ENCODE data around the gene C5orf58. TPM values are rescaled to one million over a fixed set of nuclear protein-coding genes. Genes with fewer than 3 reads are reported as not detected.

The C5orf58 gene
- total and polyA plus RNA-seq, 10 of the 15 experiments (the other 5 are each of a cell fraction or from before 2014, with no cell fraction given) = 0.13 to 0.27 (median 0.26) TPM; not detected in 7

DNA sequence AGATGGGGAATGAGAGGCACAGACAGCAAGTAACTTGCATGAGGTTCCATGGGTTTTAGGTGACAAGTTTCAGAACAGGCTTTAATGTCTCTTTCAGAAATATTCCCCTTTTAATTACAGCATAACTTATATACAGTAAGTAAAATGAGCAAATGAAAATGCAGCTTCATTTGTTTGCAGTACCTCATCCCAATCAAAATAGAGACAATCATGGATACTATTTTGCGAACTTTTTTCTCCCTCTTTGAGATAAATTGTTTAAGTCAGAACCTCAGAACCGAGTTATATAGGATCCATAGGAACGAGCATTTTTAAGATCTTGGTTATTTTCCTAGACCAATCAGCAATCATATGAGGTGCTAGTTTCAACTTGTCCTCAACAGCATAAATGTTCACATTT, 61.3 kb downstream of the C5orf58 start:
- SMC1A ChIA-PET (ENCODE audit: uncharacterized antibody, unreplicated experiment) = interaction anchor here (1.2 to 23.0 kb wide), 14 partner anchors 8 to 101 kb away, joined by 3 to 451 read pairs (median 29); no protein-coding TSS in a partner anchor
- no peaks in the 10 kb centered on the region for H3K27me3 ChIP-seq (replicated peaks in 1 of 2; ENCODE audit: control insufficient read depth in 2 of 2, insufficient read depth in 2 of 2, low read length in 1 of 2)
- CTCF ChIA-PET = interaction anchor here (1.0 to 11.3 kb wide), 15 partner anchors 8 to 127 kb away, joined by 3 to 139 read pairs (median 11); no protein-coding TSS in a partner anchor
- no peak overlapping the region for H3K27ac ChIP-seq (ENCODE audit: control insufficient read depth, insufficient read depth)
- TF ChIP-seq EGR1 (IDR thresholded peaks at IDR 0.05; ENCODE audit: borderline replicate concordance in 1 of 2, low read depth in 2 of 2, low read length in 2 of 2) (no peak), CHD2 (IDR thresholded peaks at IDR 0.05; ENCODE audit: borderline replicate concordance, low read depth, low read length) (no peak), SMARCA5 (IDR thresholded peaks at IDR 0.05) (no peak), STAT1 (conservative IDR thresholded peaks at IDR 0.05) (no peak), SMAD1 (IDR thresholded peaks at IDR 0.05; ENCODE audit: low read depth, partially characterized antibody) (no peak), RFX5 (IDR thresholded peaks at IDR 0.05; ENCODE audit: low read depth, low read length) (no peak), ESRRA (IDR thresholded peaks at IDR 0.05; ENCODE audit: low read length) (no peak), HDGF (IDR thresholded peaks at IDR 0.05) (no peak), TCF7 (IDR thresholded peaks at IDR 0.05; ENCODE audit: borderline replicate concordance) (no peak), FOXM1 (IDR thresholded peaks at IDR 0.05; ENCODE audit: low read depth, low read length) (no peak), PML (IDR thresholded peaks at IDR 0.05; ENCODE audit: low read length) (no peak), RB1 (IDR thresholded peaks at IDR 0.05; ENCODE audit: borderline replicate concordance) (no peak)
- TF ChIP-seq, protein P1, sequence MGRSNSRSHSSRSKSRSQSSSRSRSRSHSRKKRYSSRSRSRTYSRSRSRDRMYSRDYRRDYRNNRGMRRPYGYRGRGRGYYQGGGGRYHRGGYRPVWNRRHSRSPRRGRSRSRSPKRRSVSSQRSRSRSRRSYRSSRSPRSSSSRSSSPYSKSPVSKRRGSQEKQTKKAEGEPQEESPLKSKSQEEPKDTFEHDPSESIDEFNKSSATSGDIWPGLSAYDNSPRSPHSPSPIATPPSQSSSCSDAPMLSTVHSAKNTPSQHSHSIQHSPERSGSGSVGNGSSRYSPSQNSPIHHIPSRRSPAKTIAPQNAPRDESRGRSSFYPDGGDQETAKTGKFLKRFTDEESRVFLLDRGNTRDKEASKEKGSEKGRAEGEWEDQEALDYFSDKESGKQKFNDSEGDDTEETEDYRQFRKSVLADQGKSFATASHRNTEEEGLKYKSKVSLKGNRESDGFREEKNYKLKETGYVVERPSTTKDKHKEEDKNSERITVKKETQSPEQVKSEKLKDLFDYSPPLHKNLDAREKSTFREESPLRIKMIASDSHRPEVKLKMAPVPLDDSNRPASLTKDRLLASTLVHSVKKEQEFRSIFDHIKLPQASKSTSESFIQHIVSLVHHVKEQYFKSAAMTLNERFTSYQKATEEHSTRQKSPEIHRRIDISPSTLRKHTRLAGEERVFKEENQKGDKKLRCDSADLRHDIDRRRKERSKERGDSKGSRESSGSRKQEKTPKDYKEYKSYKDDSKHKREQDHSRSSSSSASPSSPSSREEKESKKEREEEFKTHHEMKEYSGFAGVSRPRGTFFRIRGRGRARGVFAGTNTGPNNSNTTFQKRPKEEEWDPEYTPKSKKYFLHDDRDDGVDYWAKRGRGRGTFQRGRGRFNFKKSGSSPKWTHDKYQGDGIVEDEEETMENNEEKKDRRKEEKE (IDR thresholded peaks at IDR 0.05) = no peak
- TF ChIP-seq, protein P2, sequence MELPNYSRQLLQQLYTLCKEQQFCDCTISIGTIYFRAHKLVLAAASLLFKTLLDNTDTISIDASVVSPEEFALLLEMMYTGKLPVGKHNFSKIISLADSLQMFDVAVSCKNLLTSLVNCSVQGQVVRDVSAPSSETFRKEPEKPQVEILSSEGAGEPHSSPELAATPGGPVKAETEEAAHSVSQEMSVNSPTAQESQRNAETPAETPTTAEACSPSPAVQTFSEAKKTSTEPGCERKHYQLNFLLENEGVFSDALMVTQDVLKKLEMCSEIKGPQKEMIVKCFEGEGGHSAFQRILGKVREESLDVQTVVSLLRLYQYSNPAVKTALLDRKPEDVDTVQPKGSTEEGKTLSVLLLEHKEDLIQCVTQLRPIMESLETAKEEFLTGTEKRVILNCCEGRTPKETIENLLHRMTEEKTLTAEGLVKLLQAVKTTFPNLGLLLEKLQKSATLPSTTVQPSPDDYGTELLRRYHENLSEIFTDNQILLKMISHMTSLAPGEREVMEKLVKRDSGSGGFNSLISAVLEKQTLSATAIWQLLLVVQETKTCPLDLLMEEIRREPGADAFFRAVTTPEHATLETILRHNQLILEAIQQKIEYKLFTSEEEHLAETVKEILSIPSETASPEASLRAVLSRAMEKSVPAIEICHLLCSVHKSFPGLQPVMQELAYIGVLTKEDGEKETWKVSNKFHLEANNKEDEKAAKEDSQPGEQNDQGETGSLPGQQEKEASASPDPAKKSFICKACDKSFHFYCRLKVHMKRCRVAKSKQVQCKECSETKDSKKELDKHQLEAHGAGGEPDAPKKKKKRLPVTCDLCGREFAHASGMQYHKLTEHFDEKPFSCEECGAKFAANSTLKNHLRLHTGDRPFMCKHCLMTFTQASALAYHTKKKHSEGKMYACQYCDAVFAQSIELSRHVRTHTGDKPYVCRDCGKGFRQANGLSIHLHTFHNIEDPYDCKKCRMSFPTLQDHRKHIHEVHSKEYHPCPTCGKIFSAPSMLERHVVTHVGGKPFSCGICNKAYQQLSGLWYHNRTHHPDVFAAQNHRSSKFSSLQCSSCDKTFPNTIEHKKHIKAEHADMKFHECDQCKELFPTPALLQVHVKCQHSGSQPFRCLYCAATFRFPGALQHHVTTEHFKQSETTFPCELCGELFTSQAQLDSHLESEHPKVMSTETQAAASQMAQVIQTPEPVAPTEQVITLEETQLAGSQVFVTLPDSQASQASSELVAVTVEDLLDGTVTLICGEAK (IDR thresholded peaks at IDR 0.05; ENCODE audit: borderline replicate concordance) = no peak
- TF ChIP-seq, protein P3, sequence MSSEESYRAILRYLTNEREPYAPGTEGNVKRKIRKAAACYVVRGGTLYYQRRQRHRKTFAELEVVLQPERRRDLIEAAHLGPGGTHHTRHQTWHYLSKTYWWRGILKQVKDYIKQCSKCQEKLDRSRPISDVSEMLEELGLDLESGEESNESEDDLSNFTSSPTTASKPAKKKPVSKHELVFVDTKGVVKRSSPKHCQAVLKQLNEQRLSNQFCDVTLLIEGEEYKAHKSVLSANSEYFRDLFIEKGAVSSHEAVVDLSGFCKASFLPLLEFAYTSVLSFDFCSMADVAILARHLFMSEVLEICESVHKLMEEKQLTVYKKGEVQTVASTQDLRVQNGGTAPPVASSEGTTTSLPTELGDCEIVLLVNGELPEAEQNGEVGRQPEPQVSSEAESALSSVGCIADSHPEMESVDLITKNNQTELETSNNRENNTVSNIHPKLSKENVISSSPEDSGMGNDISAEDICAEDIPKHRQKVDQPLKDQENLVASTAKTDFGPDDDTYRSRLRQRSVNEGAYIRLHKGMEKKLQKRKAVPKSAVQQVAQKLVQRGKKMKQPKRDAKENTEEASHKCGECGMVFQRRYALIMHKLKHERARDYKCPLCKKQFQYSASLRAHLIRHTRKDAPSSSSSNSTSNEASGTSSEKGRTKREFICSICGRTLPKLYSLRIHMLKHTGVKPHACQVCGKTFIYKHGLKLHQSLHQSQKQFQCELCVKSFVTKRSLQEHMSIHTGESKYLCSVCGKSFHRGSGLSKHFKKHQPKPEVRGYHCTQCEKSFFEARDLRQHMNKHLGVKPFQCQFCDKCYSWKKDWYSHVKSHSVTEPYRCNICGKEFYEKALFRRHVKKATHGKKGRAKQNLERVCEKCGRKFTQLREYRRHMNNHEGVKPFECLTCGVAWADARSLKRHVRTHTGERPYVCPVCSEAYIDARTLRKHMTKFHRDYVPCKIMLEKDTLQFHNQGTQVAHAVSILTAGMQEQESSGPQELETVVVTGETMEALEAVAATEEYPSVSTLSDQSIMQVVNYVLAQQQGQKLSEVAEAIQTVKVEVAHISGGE (CRISPR knock-in tag; IDR thresholded peaks at IDR 0.05) = no peak
- peaks cover 7% of the 10 kb centered on the region in 2 experiments; a peak in 3 of 4 replicates for H3K36me3 ChIP-seq (ENCODE audit: control insufficient read depth in 2 of 2, insufficient read depth in 2 of 2, low read length in 1 of 2)
- 92% methylated on average over 3 of the region's 3 CpGs for WGBS (ENCODE audit: insufficient coverage, insufficient replicate concordance, low lambda C conversion rate, missing lambda C conversion rate)
- FAIRE-seq (no peak), DNase-seq (ENCODE audit: low read depth, low spot score) (no peak), ATAC-seq (no peak)
- H3K9ac ChIP-seq (ENCODE audit: control insufficient read depth, insufficient read depth, low read length) = no peak overlapping the region
- no TSS peak for BruUV-seq (replicated peaks)
- in situ Hi-C loops (cut with MboI) (no loop called here), intact Hi-C loops (cut with micrococcal nuclease; ENCODE audit: unreplicated experiment) (no loop called here)
- no peaks in the 10 kb centered on the region; the same call in 1 of the 3 replicates for H3K9me3 ChIP-seq (replicated peaks; ENCODE audit: control insufficient read depth, insufficient read depth, low read length)
- peaks cover 33% of the 10 kb centered on the region for H3K79me2 ChIP-seq (ENCODE audit: control insufficient read depth, insufficient read depth, low read length)
- peaks cover 21% of the 10 kb centered on the region for H3K4me1 ChIP-seq (ENCODE audit: control insufficient read depth, insufficient read depth, low read length)
- peak overlapping the region; percentile 81 for H3K4me2 ChIP-seq (ENCODE audit: control insufficient read depth, insufficient read depth)
- POLR2A ChIA-PET = interaction anchor here (0.7 to 11.9 kb wide), 11 partner anchors 10 to 94 kb away, joined by 3 to 169 read pairs (median 14); no protein-coding TSS in a partner anchor
- H2AFZ ChIP-seq (ENCODE audit: control insufficient read depth, low read depth, low read length) = no peak overlapping the region
- RAD21 ChIA-PET (ENCODE audit: unreplicated experiment) = interaction anchor here (0.6 to 13.4 kb wide), 11 partner anchors 9 to 1630 kb away, joined by 3 to 274 read pairs (median 68); partner anchors contain the start of gene KCNMB1
- H3K4me3 ChIP-seq = peak overlapping the region; percentile 77
- H4K20me1 ChIP-seq (ENCODE audit: control insufficient read depth, insufficient read depth) = no peaks in the 10 kb centered on the region

Measured in GM12878 (cell line).